ENCODE measurements around the gene POMP. TPM values are rescaled to one million over a fixed set of nuclear protein-coding genes. Genes with fewer than 3 reads are reported as not detected.
A peak's percentile ranks its signal among the peaks of the same experiment; 100 is the strongest.

Gene POMP, protein sequence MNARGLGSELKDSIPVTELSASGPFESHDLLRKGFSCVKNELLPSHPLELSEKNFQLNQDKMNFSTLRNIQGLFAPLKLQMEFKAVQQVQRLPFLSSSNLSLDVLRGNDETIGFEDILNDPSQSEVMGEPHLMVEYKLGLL
- total RNA-seq (2021): 102 and 103 TPM in 2 replicates
- long read RNA-seq, transcript POMP-201 (6 exons, 1,330 nt): major isoform, 106 of 170 reads
- long read RNA-seq, partial matches to known transcripts: 50 of 170 reads
- long read RNA-seq, other reads (novel, unspliced or antisense): 14 of 170 reads

DNA sequence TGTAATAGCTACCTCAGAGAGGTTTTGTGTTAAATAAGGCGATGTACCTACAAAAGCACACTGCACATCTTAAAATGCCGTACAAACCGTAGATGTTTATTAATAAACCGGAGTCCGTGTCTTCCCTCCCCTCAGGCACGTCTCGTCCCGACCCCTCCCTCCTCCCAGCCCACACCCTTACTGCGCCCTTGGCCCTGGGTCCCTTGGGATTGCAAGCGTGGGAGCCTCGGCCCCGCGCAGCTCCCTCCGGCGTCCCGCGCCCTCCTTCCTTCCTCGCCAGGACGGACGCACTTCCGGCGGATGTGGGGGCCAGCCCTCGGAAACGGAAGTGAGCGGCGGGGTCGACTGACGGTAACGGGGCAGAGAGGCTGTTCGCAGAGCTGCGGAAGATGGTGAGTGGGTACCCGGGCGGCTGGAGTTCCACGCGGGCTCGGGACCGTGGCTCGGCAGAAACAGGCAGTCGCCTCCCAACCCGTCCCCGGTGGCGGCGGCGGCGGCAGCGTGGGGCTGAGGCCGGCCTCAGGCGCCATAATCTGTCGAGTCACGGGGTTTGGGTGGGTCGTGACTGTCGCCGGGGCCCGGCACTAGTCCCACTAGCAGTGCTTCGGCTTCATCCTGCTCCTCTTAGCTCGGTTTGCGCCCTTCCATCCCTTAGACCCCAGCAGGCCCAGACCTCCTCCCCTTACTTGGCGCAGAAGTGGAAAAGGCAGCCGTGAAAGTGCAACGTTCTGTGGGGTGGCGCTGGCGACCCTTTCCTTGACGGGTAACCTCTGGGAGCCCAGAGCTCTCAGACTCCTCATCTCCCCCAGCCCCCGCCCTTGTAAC lies at the start of gene POMP:
Gene POMP, plus strand, starts transcription at position 335 of the 825 bp plus-strand sequence. Its CDS starts 55 bp downstream, at position 390.
- H3K9ac ChIP-seq (ENCODE audit: extremely low read depth, insufficient read length, low read length): peak within 1 kb of the TSS; percentile 93
- no peaks in the 10 kb centered on the region for H3K27me3 ChIP-seq (ENCODE audit: insufficient read depth, low read length)
- DNase-seq: peak; percentile 85
- no peak within 1 kb of the TSS for H4K5ac ChIP-seq (ENCODE audit: insufficient read length, low read depth, low read length)
- no CpG with 5 or more reads among the region's 64 CpGs for WGBS (ENCODE audit: extremely low coverage, insufficient read length, low lambda C conversion rate)
- H3K14ac ChIP-seq (ENCODE audit: insufficient read depth, low read length): peak within 1 kb of the TSS; percentile 83
- H3K27ac ChIP-seq (ENCODE audit: insufficient read length, low read depth, low read length): no peak within 1 kb of the TSS
- peaks cover 3% of the 10 kb centered on the region for H3K23me2 ChIP-seq (ENCODE audit: insufficient read length, low read depth, low read length, poor library complexity, severe bottlenecking)
- H3K4me1 ChIP-seq (ENCODE audit: insufficient read depth, low read length): peaks cover 3% of the 10 kb centered on the region; the same call in 1 of the 2 replicates
- peak within 1 kb of the TSS; percentile 91 for H3K4me2 ChIP-seq (ENCODE audit: insufficient read depth, insufficient read length, low read length)
- H3T11ph ChIP-seq (ENCODE audit: low read length): no peak within 1 kb of the TSS
- no peak within 1 kb of the TSS for H3K23ac ChIP-seq (ENCODE audit: insufficient read length, low read depth, low read length)
- H3K27ac Mint-ChIP-seq: peak within 1 kb of the TSS; percentile 75 to 95 (median 93)
- H2BK20ac ChIP-seq (ENCODE audit: low read depth, low read length, poor library complexity, severe bottlenecking): no peak within 1 kb of the TSS
- no peaks in the 10 kb centered on the region for H4K20me1 ChIP-seq (ENCODE audit: control insufficient read depth, insufficient read depth, insufficient read length)
- H3K4me1 Mint-ChIP-seq: peaks cover 33 to 34% of the 10 kb centered on the region in 2 experiments
- H4K8ac ChIP-seq (replicated peaks; ENCODE audit: insufficient read length, low read depth, low read length): no peak within 1 kb of the TSS
- H3K27me3 Mint-ChIP-seq (ENCODE audit: low read depth): no peaks in the 10 kb centered on the region
- H2BK15ac ChIP-seq (ENCODE audit: low read depth, low read length): no peak within 1 kb of the TSS
- H3K9me3 ChIP-seq (ENCODE audit: control insufficient read depth, low read depth, low read length): no peaks in the 10 kb centered on the region
- H3K9me3 Mint-ChIP-seq: no peaks in the 10 kb centered on the region
- H3K79me2 ChIP-seq (ENCODE audit: insufficient read depth, low read length): peaks cover 34% of the 10 kb centered on the region
- no peak within 1 kb of the TSS for H3K56ac ChIP-seq (ENCODE audit: insufficient read length, low read depth, low read length)
- no peak within 1 kb of the TSS for H3K4ac ChIP-seq (ENCODE audit: low read depth, low read length)
- peak within 1 kb of the TSS; percentile 96 to 98 for H3K4me3 Mint-ChIP-seq
- H3K18ac ChIP-seq (ENCODE audit: insufficient read length, low read depth, low read length): no peak within 1 kb of the TSS
- H3K79me1 ChIP-seq (ENCODE audit: insufficient read depth, low read depth, low read length, poor library complexity, severe bottlenecking): peaks cover 19% of the 10 kb centered on the region
- H2BK120ac ChIP-seq (ENCODE audit: low read depth, low read length, poor library complexity, severe bottlenecking): no peak within 1 kb of the TSS
- H2BK5ac ChIP-seq (ENCODE audit: insufficient read length, low read length): no peak within 1 kb of the TSS
- H2BK12ac ChIP-seq (ENCODE audit: insufficient read length, low read depth, low read length): no peak within 1 kb of the TSS
- H4K91ac ChIP-seq (ENCODE audit: insufficient read length, low read depth, low read length): no peak within 1 kb of the TSS
- H2AK5ac ChIP-seq (ENCODE audit: insufficient read length, low read length): no peak within 1 kb of the TSS
- TF ChIP-seq, protein P1, sequence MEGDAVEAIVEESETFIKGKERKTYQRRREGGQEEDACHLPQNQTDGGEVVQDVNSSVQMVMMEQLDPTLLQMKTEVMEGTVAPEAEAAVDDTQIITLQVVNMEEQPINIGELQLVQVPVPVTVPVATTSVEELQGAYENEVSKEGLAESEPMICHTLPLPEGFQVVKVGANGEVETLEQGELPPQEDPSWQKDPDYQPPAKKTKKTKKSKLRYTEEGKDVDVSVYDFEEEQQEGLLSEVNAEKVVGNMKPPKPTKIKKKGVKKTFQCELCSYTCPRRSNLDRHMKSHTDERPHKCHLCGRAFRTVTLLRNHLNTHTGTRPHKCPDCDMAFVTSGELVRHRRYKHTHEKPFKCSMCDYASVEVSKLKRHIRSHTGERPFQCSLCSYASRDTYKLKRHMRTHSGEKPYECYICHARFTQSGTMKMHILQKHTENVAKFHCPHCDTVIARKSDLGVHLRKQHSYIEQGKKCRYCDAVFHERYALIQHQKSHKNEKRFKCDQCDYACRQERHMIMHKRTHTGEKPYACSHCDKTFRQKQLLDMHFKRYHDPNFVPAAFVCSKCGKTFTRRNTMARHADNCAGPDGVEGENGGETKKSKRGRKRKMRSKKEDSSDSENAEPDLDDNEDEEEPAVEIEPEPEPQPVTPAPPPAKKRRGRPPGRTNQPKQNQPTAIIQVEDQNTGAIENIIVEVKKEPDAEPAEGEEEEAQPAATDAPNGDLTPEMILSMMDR (conservative IDR thresholded peaks at IDR 0.05): peak; percentile 11; the same call in 1 of the 3 replicates
- no peak within 1 kb of the TSS for H2AFZ ChIP-seq (ENCODE audit: low read length)
- H3K36me3 Mint-ChIP-seq (ENCODE audit: insufficient read depth in 1 of 3, low read depth in 3 of 3): peaks cover 5 to 26% (median 23%) of the 10 kb centered on the region in 3 experiments; a peak in 6 of 7 replicates

Measured in H9 (cell line).